HG03066 (cell line): ENCODE measurements around the gene SARDH.

Experiments used
- ATAC-seq: cut with Tn5 transposase; IDR thresholded peaks from one replicate; pipeline ENCODE4 v1.9.1; 2021; ENCODE audit warnings: low read depth; ENCODE audit not compliant: unreplicated experiment

Gene SARDH

DNA sequence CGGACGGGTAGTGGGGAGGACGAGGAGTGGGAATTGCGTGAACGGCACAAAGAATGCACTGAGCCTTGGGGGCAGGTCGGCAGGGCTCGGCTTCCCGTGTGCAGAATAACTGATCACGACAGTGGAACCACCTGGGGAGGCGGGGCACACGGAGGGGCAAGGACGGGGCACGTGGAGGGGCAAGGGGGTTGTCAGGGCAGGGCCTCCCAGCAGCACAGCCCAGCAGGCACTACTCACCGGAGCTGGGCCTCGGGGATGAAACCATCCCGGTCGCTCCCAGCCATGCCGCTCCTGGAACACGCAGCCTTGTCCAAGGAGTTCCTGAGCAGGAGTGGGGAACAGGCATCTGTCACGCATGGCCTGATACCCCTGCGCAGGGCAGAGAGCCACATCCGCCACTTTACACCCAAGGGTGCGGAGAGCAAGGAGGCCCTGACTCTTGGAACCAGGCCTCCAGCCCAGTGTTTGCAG, 33.4 kb downstream of the SARDH start:
- no peak for ATAC-seq

DNA sequence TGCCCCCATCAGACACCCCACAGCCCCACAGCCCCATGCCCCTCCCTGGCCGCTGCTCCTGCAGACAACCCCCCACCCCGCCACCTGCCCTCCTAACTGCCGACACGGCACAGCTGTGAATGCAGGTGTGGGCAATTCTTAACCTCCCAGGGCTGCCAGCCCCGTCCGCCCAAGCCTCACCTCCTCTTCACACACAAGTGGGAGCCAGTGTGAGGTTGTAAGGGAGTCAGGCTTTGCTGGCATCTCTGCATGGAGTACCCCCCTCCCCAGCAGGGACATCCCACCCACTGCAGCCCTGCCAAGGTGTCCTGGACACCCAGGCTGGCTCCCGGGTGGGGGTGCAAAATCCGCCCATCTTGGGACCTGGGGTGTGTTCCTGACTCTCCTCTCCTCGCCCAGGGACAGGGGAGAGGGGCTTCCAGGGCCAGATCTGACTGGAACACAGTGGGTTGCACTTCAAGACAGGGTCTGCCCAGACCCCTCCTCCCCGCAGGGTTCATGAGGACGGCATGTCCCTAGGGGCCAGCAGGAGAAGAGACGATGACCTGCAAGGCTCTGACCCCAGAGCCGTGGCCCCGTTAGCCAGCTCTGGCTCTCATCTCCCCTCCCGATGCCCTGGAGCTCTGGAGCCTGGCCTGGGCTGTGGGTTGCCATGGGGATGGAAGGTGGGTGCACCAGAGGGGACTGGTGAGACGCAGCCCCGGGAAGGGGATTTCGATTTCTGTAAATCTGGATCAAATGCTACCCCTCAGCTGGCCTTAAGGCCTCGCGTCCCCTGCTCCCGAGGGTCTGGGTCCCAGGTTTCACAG, 34.4 kb downstream of the SARDH start:
- no peak for ATAC-seq

DNA sequence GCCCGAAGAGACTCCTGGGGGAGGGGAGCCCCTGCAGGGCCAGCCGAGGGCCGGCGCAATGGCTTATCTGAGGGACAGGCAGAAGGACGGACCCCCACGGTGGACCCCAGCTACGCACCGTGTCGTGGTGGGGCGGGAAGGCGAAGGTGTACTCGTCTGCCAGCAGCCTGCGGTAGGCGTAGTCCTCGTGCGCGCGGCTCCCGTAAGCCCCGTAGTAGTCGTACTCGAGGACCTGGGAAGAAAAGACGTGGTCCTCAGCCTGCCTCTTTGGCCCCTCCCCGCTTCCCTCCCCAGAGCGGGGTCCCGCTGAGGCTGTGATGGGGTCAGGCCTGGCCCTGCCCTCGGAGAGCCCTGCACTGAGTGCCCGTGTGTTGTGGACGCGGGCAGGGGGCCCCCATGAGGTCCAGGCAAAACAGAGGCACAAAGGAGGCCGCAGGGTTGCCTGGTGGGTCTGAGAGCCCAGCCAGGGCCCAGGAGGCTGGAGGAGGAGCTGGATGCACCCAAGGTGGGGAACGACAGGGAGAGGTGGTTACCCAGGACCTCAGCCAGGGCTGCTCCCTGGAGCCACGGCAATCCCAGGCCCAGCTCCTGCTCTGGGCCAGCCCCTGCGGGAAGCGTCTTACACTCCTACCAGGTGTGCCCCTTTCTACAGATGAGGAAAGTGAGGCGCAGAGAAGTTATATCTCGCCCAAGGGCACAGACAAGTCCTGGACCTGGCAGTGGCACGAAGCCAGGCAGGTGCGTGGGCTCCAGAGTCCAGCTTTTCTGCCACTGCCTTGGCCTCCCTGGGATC, 35.2 kb downstream of the SARDH start:
- no peak for ATAC-seq

DNA sequence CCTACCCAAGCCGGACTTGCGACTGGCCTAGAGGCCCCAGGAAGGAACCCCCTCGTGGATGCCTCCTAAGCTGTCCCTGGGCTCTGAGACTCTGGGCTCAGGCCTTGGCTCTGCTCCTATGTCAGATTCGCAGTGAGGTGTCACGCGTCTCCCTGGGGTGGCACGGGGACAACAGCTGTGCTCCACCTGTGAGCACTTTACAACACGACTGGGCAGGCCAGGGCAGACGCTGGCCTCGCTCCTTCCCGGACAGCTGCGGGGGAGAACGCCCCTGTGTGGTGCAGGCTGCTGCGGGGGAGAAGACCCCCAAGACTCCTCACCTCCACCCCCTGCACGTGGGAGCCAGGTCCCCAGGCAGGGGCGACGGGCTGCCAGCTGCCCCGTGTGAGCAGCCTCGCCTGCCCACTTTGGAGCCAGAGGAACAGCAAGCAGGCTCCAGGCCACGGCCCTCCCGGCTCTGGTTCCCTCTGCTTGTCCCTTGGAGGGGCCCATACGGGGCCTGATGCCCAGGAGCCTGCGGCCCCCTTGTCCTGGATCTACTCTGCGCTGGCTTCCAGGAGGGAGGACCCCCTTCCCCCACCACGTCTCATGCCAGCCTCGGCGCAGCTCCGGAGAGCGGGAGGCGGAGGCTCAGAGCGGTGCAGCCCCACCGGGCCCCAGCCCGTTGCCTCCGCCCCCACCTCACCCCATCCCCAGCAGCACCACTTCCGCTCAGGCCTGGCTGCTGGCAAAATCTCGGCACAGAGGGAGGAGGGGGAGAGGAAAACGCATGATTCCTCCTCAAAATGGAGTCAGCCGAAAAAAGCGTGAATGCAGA, 36.0 kb downstream of the SARDH start:
- ATAC-seq: no peak

DNA sequence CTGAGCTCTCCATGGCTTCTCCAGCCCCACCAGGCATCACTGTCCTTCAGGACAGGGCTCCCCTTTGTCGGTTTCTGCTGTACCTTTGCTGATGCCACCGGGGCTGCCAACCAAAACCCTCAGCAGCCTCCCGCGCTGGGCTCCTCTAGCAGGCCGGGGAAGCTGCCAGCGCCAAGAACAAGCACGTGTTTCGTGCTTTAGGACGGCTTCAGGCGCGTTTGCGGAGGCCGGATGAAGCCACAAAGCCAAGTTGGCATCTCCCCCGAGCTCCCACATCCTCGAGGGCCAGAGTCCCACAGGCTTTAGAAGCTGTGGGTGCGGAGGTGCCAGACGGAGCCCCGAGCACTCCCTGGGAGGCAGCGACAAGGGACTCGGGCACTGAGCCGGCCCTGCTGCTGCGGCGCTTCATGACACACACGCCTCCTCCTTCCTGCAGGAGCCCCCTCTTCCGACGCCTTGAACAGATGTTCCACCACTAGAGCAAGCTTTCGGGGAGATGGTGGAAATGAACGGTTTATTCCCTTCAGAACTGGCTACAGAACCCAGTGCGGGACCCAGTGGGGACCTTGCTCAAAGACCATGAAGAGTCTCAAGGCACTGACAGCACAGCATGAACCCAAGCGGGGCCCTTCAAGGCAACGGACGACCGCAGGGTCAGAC, 36.7 kb downstream of the SARDH start:
- ATAC-seq: no peak

DNA sequence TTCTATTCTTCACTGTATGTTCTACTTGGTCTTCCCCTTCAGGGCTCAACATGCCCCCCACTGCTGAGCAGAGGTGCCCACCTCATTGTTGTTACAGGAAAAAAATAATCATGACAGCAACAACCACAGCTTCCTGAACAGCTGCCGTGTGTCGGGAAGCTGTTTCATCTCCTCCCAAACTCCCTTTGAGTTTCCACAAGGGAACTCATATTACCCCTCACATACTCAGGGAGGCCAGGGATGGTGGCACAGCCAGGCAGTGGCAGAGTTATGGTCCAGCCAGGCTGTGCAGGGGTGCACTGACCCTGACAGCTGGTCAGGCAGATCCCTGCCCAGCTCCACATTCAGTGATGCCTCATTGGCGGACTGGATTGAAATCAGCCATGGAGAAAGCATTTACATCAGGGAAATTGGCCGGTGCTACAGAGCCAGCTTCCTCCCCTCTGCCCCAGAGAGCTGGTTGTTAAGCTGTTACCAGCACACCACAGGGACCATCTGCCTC, 37.3 kb downstream of the SARDH start:
- no peak for ATAC-seq

DNA sequence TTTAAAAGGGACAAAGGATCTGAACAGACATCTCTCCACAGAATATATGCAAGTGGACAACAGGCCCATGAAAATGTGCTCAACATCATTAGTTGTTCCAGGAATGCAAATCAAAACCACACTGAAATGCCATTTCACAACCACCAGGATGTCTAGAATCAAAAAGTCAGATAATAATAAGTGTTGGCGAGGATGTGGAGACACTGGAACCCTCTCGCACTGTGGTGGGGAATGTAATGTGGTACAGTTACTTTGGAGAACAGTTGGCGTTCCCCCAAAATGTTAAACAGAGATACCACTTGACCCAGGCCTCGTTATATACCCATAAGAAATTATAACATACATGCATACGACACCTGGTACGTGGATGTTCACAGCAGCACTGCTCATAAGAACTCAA, 38.6 kb downstream of the SARDH start:
- no peak for ATAC-seq

DNA sequence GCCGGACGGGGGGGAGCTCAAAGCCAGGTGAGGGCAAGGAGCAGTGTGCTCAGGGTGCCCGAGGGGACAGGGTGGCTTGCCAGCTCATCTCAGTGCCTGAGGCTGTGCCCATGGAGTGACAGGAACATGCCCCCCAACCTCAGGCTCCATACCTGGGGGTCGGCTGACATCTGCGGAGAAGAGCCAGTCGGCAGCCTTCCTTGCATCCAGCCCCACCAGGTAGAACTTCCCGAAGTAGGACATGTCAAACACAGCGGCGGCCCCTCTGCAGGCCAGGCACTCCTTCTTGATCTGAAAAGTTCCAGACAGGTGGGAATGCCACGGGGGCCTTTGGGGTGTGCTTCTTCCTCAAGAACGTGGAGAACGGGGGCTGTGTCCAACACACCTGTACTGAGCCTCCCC, 42.1 kb downstream of the SARDH start:
- no peak for ATAC-seq

DNA sequence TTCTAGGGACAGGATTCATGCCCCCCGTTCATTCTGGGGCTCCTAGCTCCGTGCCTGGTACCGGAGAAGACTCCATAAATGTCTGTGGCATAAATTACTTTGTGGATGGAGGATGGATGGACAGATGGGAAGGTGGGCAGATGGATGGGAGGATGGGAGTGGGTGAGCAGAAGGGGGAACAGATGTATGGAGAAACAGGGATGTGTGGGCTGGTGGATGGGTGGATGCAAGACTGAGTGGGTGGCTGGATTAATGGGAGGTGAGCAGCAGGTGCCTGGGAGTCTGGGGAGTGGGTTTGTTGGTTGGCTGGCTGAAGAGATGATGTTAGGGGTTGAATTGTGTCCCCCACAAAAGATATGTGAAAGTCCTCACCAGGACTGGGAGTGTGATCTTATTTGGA, 43.5 kb downstream of the SARDH start:
- no peak for ATAC-seq

DNA sequence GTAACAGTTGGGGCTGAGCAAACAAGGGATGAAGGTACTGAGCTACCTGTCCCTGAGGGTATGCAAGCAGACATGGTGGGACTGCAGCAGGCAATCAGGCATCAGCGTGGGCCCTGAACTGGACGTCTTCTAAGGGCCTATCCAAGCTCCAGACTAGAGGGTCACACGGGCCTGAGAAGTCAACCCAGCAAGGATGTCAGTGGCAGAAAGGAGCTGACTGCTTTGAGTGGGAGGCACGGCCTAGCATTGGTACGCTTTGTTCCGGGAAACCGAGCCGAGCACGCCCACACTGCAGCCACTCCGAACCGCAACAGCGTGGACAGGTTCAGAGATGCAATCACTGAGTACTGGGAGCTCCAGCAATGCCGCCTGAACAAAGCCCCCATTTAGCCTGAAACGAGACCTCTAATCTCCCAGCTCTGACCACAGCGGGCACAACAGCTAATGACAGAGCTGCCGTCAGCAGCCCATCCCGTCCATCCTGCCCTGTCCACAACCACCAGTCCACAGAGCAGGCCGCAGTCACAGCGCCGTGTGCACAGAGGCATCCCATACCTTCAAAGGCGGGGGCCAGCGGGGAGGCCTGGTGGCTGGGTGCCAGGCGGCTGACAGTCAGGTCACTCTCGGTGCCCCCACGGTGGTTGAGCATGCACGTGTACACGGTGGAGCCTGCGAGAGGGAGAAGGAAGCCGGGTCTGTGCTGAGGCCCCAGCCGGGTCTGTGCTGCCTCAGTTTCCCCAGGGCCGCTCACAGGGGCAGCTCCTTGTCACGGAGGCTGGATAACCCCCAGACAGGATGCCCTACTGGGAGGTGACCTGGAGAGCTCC, 44.2 kb downstream of the SARDH start:
- no peak for ATAC-seq

DNA sequence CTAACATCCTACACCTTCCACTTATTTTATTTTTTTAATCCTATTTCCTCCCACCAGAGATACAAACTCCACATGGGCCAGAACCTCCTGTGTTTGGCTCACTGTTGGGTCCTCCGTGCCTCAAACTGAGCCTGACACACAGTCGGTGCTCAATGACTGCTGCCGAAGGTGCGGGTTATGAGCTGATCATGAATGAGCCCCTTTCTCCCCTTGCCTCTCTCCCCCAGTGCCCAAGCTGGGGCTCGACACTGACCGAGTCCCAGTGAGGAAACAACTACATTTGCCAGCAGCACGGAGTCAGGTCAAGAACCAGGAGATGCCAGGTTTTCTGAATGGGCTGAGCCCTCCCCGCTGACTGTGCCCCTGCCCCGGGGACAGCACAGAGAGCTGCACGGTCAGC, 45.0 kb downstream of the SARDH start:
- ATAC-seq: no peak

DNA sequence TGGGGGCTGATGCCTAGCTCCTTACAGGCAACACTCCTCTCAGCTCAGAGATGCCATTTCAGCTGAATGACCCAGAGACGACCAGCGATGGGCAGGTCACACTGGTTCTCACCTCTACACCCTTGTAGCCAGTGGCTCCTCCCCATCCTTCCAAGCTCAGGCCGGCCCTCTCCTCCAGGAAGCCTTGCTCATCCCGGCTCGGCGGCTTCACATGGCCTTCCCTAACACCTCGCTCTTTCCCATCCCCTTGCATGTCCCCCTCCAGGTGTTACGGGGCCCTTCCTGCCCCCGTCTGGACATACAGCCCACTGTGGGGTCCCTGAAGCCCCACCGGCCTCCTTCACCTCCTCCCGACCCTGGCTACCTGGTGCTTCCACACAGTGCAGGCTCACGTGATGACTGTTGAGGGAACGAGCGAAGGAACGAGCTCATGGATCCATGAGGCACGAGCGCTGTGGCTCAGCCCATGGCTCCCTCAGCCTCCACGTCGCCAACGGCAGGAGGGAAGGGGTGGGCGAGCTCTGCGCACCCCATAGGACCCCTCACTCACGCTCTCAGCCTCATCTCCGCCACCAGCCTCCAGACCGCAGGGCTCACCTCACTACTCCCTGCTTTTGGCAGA, 45.7 kb downstream of the SARDH start:
- ATAC-seq: no peak

DNA sequence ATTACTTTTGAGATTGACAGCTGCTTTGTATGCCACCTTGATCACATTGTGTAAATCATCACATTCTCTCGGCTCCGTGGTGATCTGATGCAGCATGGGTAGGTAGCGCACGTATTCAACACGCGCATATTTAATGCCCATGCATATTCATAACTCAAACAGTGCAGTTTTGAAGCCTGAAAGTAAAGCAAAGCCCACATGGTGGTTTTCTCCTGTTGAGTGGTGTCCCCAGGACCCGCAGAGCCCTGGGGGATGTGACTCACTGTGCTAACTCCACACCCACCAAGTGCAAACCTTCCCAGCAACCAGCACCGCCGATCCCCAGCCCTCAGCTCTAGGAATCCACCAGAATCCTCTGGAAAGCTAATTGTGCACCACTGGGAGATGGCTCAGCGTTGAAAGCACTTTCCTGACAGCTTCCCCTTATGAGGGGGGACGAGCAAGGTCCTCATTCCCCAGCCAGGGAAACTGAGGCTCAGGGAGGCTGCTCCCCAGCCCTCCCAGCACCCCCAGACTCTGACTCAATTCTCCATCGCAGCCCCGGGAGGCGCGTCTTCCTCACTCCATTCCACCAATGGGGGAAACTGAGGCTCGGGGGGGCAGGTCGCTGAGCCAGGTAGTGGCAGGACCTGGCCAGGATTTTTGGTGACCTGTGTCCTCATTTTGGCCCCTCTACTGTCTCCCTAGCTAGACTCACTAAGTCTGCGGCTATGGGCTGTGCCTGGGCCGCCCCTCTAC, 46.4 kb downstream of the SARDH start:
- ATAC-seq: no peak

DNA sequence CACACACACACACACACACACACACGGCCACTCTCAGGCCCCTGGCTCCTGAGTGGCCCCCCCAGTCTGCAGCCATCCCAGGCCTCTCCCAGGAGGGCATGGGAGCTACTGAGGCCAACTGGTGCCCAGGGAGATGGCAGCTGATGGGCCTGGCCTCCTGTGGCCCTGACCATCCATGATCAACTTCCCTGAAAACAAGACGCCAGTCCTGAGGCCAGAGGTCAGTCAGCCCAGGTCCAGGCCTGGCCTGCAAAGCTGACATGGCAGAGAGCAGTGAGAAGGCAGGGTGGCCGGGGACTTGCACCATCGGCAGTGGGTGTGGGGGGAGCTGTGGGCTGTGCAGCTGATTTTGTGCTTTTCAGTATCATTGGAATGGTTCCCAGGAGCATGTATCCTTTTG, 47.0 kb downstream of the SARDH start:
- ATAC-seq: no peak

DNA sequence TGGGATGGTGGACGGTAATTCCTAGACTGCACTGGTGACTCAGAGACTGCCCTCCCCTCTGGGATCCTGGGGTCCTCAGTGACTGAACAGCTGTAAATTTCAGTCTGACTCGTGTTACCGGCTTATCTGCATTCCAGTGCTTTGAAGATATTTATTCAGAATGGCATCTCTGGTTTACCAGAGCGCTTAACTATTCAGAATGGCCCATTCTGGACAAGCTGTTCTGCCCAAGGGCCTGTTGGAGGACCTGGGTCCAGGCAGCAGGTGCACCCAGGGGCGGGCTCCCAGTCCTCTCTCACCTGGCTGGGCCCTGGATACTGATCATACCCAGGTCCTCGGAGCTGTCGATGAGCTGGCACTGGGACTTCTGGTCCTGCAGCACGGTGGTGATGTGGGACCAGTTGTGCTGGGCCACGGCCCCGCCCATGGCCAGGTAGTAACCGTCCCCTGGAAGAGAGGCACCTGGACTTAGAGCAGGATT, 48.0 kb downstream of the SARDH start:
- no peak for ATAC-seq

DNA sequence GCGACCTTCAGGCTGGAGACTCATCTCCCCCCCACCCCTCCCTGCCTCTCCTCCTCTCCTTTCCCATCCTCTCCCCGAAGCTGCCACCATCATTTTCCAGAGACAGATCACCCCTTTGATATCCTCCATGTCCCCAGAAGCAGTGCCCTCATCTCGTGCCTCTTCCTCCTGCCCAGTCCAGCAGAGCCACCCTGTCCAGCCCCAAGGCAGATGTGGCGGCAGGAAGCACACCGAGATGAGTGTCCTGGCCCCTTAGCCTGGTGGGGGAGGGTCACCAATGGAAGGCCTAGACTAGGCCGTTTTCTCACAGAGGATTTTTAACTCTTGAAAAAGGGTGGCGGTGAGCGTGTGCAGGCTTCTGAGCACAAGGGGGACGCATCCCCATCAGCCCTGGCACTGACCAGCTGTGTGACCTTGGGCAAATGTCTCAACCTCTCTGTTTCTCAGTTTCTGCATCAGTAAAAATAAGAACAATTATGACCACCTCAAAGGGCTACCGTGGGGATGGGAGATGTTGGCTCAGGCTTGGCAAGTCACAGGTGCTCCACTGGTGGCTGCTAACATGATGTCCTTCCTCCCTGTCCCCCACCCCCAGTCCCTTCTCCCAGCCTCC, 48.9 kb downstream of the SARDH start:
- ATAC-seq: no peak

DNA sequence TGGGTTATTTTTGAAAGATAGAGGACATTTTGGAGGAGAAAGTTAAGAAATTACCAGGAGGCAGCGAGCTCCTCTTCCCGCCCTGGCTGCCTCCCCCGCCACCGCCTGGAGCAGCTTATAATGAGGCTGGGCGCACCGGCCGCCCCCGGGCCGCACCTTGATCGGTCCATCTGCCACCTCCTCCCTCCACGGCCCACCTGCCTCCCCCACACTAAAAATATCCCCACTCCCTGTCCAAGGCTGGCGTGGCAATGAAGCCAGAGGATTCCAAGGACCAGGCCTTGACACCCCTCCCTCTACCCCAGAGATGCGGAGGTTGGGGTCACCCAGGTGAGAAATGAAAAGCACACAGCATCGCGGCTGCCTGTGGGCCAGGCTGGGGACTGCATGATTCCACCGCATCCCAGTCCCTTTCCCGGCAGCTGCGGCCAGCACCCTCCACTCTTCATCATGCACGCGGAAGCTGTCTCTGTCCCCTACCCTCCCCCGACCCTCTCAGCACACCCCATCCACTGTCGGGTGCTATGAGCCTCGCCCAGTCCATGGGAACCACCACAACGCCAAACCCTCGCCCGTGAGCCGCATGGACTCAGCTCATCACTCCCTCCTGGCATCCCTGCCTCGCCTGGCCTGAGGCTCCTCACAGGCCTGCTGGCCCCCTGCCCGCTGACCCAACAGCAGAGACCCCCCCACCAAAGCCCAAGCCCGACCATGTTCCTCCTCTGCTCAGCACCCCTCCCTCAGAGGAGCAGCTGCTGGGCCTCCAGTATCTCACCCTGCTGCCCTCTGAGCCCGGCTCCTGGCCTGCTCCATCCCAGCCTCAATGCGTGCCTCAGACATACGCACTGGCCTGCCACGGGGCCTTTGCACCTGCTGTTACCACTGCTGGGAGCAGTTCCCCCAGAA, 50.0 kb downstream of the SARDH start:
- ATAC-seq: no peak
